ENCODE data around the gene STK17B.

The STK17B gene

DNA sequence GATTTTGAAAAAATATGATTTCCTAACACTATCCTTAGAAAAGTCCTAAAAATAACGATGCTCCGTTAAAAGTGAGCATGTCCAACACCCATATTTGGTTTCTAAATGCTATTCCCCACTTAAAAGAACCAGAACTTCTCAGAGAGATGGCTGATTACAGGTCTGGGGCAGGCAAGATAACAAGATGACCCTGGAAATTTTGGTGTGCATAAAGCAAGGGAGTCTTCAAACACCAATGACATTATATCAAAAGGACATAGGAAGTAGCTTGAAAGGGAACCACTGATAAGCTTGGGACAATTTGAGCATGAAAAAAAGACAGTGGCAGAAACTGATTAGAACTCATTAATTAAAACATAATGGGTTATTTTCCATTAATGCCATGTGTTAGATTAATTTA, 17.9 kb downstream of the STK17B start:
- DNase-seq = no peak

GRCh38 chr2:196149948-196150347, 21.4 kb downstream of the STK17B start:
- DNase-seq = no peak

DNA sequence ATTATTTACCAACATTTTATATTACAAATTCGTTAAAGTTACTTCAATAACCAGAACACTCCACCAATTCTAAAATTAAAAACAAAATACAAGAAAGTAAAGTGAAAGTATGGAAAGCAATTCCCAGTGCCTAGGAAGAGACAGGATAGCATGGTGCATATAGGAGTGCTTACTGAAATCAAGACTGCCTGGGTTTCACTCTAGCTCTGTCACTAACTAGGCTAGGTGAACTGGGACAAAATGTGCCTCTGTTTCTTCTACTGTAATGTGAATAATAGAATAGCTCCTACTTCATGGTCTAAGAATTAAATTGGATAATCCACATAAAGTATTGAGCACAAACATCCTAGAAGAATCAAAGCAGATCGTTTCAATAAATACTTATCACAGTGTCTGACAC, 22.6 kb downstream of the STK17B start:
- DNase-seq = no peak

GRCh38 chr2:196145256-196145655, 26.1 kb downstream of the STK17B start:
- no peak for DNase-seq

GRCh38 chr2:196144513-196145126, 26.8 kb downstream of the STK17B start:
- DNase-seq = no peak

- no peak for DNase-seq
Measured at GRCh38 chr2:196143730-196144131, 27.6 kb downstream of the STK17B start.

DNA sequence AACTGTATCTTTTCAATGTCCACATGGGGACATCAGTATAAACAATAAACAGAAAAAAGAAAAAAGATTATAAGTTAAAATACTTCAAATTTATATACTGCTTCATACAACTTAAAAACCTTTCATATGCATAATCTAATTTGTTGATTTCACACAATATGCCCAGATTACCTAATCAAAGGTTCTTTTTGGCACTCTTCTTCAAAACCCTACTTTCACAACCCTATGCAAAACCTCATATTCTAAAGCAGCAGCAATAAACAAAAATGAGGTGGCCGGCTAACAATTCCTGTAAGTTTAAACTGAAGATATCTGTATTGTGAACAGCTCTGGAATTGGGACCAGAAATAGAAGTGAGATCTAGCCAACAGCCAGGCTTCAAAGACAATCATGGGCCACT, 28.6 kb downstream of the STK17B start:
- DNase-seq = no peak

DNA sequence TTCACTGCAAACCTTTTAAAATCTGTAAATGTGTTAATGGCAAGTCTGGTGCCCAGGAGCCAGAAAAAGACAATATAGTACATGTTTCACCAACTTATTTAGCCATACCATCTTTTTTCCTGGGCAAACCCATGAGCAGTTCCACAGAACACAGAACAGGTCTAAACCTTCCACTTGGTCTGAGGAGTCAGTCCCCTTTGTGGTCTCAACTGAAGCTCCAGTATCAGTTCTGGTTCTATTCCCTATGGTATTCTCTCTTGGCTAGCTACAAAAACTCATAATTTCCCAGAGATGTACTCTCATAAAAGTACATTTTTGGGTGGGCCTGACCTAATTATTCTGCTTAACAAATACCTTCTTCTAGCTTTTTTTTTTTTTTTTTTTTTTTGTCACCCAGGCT, 31.2 kb downstream of the STK17B start:
- DNase-seq = no peak

DNA sequence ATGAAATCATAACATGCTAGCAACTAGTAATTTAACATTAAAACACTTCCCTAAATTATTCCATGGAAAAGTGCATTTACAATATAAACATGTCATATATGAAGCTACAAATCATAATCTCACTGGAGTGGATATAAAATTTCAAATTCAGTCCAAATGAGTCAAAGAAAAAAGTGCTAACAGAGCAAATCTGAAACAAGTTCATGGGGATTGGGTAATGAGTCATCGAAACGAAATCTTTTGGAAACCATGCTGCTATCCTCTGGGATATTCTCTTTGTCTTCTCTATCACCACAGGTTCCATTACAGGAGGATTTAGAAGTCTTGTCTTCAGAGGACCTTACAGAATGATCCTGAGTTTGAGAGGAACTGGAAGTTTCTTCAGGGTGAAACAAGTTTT, 34.1 kb downstream of the STK17B start:
- DNase-seq = no peak

GRCh38 chr2:196136151-196136550, 35.2 kb downstream of the STK17B start:
- DNase-seq = no peak

- DNase-seq = no peak
Measured at GRCh38 chr2:196131949-196132925, 39.1 kb downstream of the STK17B start.

GRCh38 chr2:196131384-196131937, 39.9 kb downstream of the STK17B start:
- DNase-seq = no peak

- no peak for DNase-seq
Measured at GRCh38 chr2:196130039-196130825, 41.1 kb downstream of the STK17B start.

- DNase-seq = no peak
Measured at GRCh38 chr2:196128749-196129148, 42.6 kb downstream of the STK17B start.

- DNase-seq = no peak
Measured at GRCh38 chr2:196125596-196125995, 45.8 kb downstream of the STK17B start.

GRCh38 chr2:196123679-196124373, 47.6 kb downstream of the STK17B start:
- DNase-seq = no peak

- DNase-seq = no peak
Measured at GRCh38 chr2:196119926-196120325, 51.5 kb downstream of the STK17B start.

- DNase-seq = no peak
Measured at GRCh38 chr2:196117214-196117705, 54.1 kb downstream of the STK17B start.

DNA sequence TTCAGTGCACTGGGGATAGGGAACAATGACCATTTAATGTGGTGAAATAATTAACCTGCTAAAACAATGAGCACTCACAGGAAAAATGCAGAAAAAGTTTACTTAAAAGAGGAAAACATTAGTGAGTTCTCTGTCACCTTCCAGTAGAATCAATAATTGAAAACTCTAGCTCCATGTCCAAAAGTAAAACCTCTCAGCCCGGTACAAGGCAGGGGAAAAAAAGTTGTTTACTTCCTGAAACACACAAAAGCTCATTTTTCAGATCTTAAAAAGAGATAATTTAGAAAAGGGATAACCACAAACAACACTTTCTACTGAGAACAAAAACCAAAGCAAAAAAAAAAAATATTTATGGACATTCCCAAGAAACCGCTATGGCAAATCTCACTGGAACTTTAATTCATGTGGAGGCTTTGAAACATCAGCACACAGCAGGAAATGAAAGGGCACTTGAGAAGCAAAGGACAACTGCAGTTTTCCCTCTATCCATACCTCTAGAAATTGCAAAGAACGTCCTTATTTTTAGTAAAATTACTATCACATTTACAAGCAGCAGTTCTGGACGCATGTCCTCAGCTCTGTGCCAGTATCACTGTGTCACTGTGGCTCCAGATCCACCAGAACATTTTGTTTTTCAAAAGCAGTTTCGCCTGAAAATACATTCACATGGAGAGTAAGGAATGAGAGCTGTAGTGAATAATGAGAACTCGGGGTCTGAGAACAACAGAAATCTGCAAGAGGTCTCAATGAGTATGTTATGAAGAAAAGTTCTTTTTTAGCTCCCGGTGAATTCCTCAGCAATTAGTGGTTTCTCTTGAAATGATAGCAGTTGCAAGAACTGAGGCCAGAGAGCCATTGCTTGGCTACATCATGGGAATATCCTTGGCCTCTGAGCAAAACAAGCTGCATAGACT, 58.1 kb downstream of the STK17B start:
- DNase-seq = no peak

DNA sequence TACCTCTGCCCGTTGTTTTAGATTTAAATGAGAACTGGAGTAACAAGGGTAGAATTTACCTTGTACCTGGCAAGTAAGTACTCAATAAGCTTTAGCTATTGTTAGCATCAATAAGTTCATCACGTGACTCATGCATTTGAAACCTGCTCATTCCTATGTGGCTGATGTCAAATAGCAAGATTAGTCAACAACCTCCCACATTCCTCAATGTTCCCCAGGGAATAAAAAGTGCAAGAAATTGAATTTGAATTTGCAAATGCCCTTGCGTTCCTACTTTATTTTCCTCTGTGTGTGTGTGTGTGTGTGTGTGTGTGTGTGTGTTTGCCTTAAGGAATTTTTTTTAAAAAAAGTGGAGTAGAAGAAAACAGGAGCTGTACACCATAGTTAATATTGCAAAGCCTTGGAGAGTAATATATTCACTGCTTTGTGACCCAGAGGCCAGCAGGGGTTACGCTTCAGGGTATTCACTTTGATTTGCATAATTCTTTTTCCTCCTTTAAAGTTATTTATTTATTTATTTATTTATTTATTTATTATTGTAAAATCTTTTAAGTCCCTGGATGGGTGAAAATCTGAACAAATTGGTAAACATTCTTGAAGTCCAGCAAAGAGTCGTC, 58.9 kb downstream of the STK17B start:
- no peak for DNase-seq

GRCh38 chr2:196108604-196109003, 62.8 kb downstream of the STK17B start:
- DNase-seq = no peak
